IMR-90 (cell line): ENCODE measurements around the gene TMEM35B.

Experiments used
- FOS ChIP-seq: fragments of 150-350 bp; IDR thresholded peaks from 2 replicates; pipeline ENCODE4 v1.6.1; 2016; ENCODE audit warnings: low read depth, low read length
- MAFK ChIP-seq: IDR thresholded peaks from 2 replicates; pipeline ENCODE4 v1.6.1; 2012; ENCODE audit warnings: low read depth, low read length, improper control_type of control experiment
- POLR2A ChIP-seq: IDR thresholded peaks from 2 replicates; pipeline ENCODE4 v1.6.1; 2012; ENCODE audit warnings: mild to moderate bottlenecking, low read depth, low read length
- RFX5 ChIP-seq: IDR thresholded peaks from 2 replicates; pipeline ENCODE4 v1.8.0; 2012; ENCODE audit warnings: low read depth, mild to moderate bottlenecking, low read length, moderate library complexity
- TF ChIP-seq, protein P1 (sequence below): conservative IDR thresholded peaks from 2 replicates; pipeline ENCODE4 v1.5.1; 2012; ENCODE audit warnings: mild to moderate bottlenecking, low read depth, low read length, improper control_type of control experiment

DNA sequence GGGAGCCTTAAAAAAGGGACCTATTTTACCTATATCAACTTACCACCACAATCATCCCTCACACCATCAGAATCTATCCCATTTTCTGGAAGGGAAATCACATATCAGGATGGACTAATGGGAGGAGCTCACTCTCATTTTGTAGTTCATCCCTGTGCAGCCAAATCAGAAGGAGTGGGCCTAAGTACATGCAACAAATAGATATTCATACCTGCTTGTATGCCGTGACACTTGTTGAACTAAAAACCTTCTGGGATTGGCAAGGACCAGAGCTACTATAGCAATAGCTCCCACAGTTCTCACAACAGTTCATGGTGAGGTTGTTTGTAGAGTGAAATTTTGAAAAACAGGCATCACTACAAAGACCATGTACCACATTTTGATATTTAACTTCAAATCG lies 29.3 kb upstream of the TMEM35B start:
- TF ChIP-seq, protein P1, sequence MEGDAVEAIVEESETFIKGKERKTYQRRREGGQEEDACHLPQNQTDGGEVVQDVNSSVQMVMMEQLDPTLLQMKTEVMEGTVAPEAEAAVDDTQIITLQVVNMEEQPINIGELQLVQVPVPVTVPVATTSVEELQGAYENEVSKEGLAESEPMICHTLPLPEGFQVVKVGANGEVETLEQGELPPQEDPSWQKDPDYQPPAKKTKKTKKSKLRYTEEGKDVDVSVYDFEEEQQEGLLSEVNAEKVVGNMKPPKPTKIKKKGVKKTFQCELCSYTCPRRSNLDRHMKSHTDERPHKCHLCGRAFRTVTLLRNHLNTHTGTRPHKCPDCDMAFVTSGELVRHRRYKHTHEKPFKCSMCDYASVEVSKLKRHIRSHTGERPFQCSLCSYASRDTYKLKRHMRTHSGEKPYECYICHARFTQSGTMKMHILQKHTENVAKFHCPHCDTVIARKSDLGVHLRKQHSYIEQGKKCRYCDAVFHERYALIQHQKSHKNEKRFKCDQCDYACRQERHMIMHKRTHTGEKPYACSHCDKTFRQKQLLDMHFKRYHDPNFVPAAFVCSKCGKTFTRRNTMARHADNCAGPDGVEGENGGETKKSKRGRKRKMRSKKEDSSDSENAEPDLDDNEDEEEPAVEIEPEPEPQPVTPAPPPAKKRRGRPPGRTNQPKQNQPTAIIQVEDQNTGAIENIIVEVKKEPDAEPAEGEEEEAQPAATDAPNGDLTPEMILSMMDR, result no peak
- no peak for TF ChIP-seq MAFK
- TF ChIP-seq RFX5, result no peak
- TF ChIP-seq FOS, result no peak
- TF ChIP-seq POLR2A, result no peak
